Lung (tissue), 12 donors: ENCODE data around the gene SIL1. TPM values are rescaled to one million over a fixed set of nuclear protein-coding genes. Genes with fewer than 3 reads are reported as not detected.

ENCODE experiments used
- ATAC-seq: fragments of 200-7000 bp; cut with Tn5 transposase; one replicate; pipeline ENCODE4 v1.9.1; 2020; ENCODE audit warnings: moderate number of reproducible peaks; ENCODE audit not compliant: insufficient read depth, low FRiP score
- DNase-seq, 3 donors: peaks; one replicate each; pipeline ENCODE4 v3.0.0-alpha.2; 2013 to 2017
- H3K27ac ChIP-seq, 2 donors: one replicate each; pipeline ENCODE4 v1.5.1; 2013; ENCODE audit warnings: mild to moderate bottlenecking in 2 of 2, moderate library complexity in 2 of 2, control low read depth in 1 of 2, inconsistent platforms in 1 of 2, low read depth in 1 of 2, low read length in 1 of 2
- H3K27me3 ChIP-seq, 3 donors: one replicate each; pipeline ENCODE4 v1.5.1; 2013; ENCODE audit warnings: low read length in 2 of 3; ENCODE audit not compliant: control insufficient read depth in 3 of 3, insufficient read depth in 3 of 3
- H3K36me3 ChIP-seq, 4 donors: one replicate each; pipeline ENCODE4 v1.5.1; 2013; ENCODE audit warnings: low read length in 4 of 4, mild to moderate bottlenecking in 1 of 4, moderate library complexity in 1 of 4; ENCODE audit not compliant: control insufficient read depth in 4 of 4, insufficient read depth in 4 of 4
- H3K4me1 ChIP-seq, 5 donors: one replicate each; pipeline ENCODE4 v1.5.1; 2013; ENCODE audit warnings: low read length in 5 of 5, mild to moderate bottlenecking in 2 of 5, moderate library complexity in 1 of 5; ENCODE audit not compliant: control insufficient read depth in 5 of 5, insufficient read depth in 5 of 5
- H3K4me3 ChIP-seq: one replicate; pipeline ENCODE4 v1.5.1; 2013; ENCODE audit warnings: mild to moderate bottlenecking, control low read depth, moderate library complexity
- H3K9ac ChIP-seq, 2 donors: one replicate each; pipeline ENCODE4 v1.5.1; 2013; ENCODE audit warnings: low read length in 2 of 2, control low read depth in 1 of 2; ENCODE audit not compliant: insufficient read depth in 1 of 2
- H3K9me3 ChIP-seq, 4 donors: one replicate each; pipeline ENCODE4 v1.5.1; 2013; ENCODE audit warnings: low read length in 3 of 4, mild to moderate bottlenecking in 1 of 4, moderate library complexity in 1 of 4; ENCODE audit not compliant: control insufficient read depth in 4 of 4, insufficient read depth in 3 of 4
- WGBS, 2 donors: extraction: QIAGEN DNeasy Blood & Tissue Kit; methylation state at CpG; one replicate each; pipeline ENCODE4 v1.1.7; 2013; 5-methylcytosine and 5-hydroxymethylcytosine counted together
- polyA plus RNA-seq, 2 donors: library from polyadenylated mRNA; stranded (reverse); fragments of 200-250 nt; gene quantifications; one replicate each; pipeline ENCODE4 v1.2.1, GENCODE V29; 2013
- total RNA-seq, 2 donors: library from RNA; depleted of rRNA in 1 of 2; stranded (reverse); fragments of >200 nt in 1 of 2; gene quantifications; one replicate each; pipeline ENCODE4 v1.2.1, GENCODE V29; 2014 to 2021
- TF ChIP-seq, protein P1 (sequence below): IDR thresholded peaks from 2 replicates; pipeline ENCODE4 v1.5.1; 2012; ENCODE audit warnings: mild to moderate bottlenecking; ENCODE audit errors: control extremely low read depth, extremely low read depth
- donor health status: control.
- donor health status: control.
- donor health status: Bipolar disorder and iron deficiency.
- donor health status: healthy.
- donor health status: DM: yes; HTN: yes; CAD: no.

The SIL1 gene
- total and polyA plus RNA-seq, 4 donors, result 38.5 to 109 (median 78.4) TPM

DNA sequence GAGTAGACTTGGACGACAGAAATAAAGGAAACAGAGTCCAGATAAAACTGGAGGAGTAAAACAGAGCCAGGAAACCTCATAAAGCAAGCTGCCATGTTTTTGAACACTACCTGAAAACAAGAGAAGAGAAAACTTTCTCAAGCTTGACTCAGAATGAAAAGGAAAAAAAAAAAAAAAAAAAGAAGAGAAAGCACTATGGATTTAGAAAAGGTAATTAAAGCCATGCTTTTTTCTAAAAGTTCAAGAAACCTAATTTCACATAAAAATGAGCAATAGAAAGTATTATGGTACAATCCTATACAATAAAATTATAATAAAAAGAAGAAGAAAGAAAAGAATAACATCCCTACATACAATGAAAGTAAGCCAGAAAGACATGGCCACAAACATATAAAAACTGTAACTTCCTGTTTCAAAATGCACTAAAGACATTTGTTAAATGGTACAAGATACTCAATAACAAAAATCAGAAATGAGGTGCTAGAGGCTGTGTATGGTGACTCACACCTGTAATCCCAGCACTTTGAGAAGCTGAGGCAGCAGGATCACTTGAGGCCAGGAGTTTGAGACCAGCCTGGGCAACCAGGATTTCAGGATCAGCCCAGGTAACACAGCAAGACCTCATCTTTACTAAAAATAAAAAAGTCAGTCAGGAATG is 129.5 kb downstream of the SIL1 start:
- WGBS, 2 donors, result 45 to 56% methylated on average over 1 of the region's 1 CpG
- H3K27ac ChIP-seq, result no peak overlapping the region
- no peak overlapping the region for H3K4me3 ChIP-seq
- peaks cover 0 to 1% (median 0%) of the 10 kb centered on the region in 4 donors for H3K36me3 ChIP-seq
- DNase-seq, result no peak
- peaks cover 0 to 14% (median 7%) of the 10 kb centered on the region in 5 donors for H3K4me1 ChIP-seq
- no peaks in the 10 kb centered on the region for H3K9me3 ChIP-seq
- no peaks in the 10 kb centered on the region for H3K27me3 ChIP-seq
- TF ChIP-seq, protein P1, sequence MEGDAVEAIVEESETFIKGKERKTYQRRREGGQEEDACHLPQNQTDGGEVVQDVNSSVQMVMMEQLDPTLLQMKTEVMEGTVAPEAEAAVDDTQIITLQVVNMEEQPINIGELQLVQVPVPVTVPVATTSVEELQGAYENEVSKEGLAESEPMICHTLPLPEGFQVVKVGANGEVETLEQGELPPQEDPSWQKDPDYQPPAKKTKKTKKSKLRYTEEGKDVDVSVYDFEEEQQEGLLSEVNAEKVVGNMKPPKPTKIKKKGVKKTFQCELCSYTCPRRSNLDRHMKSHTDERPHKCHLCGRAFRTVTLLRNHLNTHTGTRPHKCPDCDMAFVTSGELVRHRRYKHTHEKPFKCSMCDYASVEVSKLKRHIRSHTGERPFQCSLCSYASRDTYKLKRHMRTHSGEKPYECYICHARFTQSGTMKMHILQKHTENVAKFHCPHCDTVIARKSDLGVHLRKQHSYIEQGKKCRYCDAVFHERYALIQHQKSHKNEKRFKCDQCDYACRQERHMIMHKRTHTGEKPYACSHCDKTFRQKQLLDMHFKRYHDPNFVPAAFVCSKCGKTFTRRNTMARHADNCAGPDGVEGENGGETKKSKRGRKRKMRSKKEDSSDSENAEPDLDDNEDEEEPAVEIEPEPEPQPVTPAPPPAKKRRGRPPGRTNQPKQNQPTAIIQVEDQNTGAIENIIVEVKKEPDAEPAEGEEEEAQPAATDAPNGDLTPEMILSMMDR, result no peak
- no peak for ATAC-seq
- no peak overlapping the region for H3K9ac ChIP-seq

DNA sequence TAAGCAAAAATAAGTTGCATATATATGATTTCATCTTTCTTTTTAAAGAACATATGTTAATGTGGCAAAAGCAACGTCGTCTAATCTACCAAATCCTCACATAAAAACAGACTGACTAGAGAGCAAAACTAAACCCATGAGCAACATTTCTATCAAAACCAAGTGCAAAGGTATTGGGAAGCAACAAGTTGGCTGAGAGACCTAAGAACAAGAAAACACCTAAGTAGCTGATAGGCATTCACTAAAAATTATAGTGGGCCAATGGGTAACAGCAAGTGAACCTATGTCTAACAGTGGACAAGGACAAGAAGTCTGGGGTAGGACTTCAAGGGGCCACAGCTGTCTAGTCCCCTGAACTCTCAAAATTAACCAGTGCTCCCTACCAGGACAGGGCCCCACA is 130.1 kb downstream of the SIL1 start:
- WGBS, 2 donors, result 94 to 97% methylated on average over 2 of the region's 2 CpGs
- TF ChIP-seq, protein P1, result no peak
- DNase-seq (no peak), ATAC-seq (no peak)
- Histone ChIP-seq H3K36me3 (peaks cover 0 to 1% (median 0%) of the 10 kb centered on the region in 4 donors), H3K9ac (no peak overlapping the region), H3K27me3 (no peaks in the 10 kb centered on the region), H3K4me1 (peaks cover 0 to 14% (median 7%) of the 10 kb centered on the region in 5 donors), H3K27ac (no peak overlapping the region), H3K9me3 (no peaks in the 10 kb centered on the region), H3K4me3 (no peak overlapping the region)

DNA sequence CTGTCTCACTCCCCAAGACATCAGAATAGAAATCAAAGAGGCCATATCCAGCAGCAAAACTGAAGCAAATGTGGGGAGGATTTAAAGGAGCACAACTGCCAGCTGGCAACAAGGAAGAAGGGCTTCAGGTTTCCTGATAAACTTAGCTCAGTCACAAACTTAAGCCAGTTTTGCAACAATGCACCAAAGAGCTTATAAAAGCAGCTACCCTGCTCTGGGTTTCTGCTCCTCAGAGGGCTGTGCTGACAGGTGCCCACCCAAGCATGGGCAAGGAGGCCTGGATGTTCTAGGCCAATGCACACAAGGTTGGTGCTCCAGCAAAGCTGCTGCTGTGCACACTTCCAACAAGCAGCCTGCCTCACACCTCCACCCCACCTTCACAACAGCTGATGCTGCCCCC is 132.9 kb downstream of the SIL1 start:
- TF ChIP-seq, protein P1, result no peak
- no peak for ATAC-seq
- Histone ChIP-seq H3K36me3 (peaks cover 0 to 1% (median 0%) of the 10 kb centered on the region in 4 donors), H3K4me1 (peaks cover 6 to 23% (median 10%) of the 10 kb centered on the region in 5 donors), H3K27ac (peak overlapping the region in 1 of 2 donors; percentile 48), H3K4me3 (no peak overlapping the region), H3K9me3 (no peaks in the 10 kb centered on the region), H3K9ac (no peak overlapping the region), H3K27me3 (no peaks in the 10 kb centered on the region)
- DNase-seq, result peak in 2 of 3 donors; percentile 38 to 72

DNA sequence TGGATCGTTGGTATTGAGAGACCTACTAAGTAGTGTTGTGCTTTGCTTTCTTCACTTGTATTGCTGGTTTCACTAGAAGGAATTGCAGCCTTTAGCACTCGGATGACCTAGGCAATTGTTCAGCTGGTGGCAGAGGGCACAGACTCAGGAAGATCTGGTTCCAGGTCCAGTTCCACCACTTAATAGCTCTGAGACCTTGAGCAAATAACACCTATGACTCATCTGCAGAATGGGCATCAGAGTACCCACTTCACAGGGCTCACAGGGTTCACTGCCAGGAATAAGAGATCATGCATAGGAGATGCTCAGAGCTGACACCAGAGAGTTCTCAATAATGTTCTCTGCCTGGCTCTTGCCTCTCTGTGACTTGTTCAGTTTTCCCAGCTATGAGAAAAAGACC is 133.6 kb downstream of the SIL1 start:
- 70 to 90% methylated on average over 2 of the region's 2 CpGs for WGBS, 2 donors
- H3K9me3 ChIP-seq, result no peaks in the 10 kb centered on the region
- H3K36me3 ChIP-seq, result peaks cover 0 to 1% (median 0%) of the 10 kb centered on the region in 4 donors
- TF ChIP-seq, protein P1, result no peak
- ATAC-seq (peak; percentile 52), DNase-seq (no peak)
- no peak overlapping the region for H3K9ac ChIP-seq
- H3K27me3 ChIP-seq, result no peaks in the 10 kb centered on the region
- peaks cover 6 to 19% (median 10%) of the 10 kb centered on the region in 5 donors for H3K4me1 ChIP-seq
- no peak overlapping the region for H3K27ac ChIP-seq
- no peak overlapping the region for H3K4me3 ChIP-seq
